ENCODE results near the gene NRXN3.

NRXN3 gene

GRCh38 chr14:79502136-79502750 is 1332.1 kb downstream of the NRXN3 start:
- intact Hi-C loops (cut with DNase I) = no loop called here
- no peak for DNase-seq

GRCh38 chr14:79502751-79503148 is 1332.6 kb downstream of the NRXN3 start:
- no peak for DNase-seq
- intact Hi-C loops (cut with DNase I) = no loop called here

- DNase-seq = no peak
- intact Hi-C loops (cut with DNase I) = no loop called here
Measured at GRCh38 chr14:79510659-79511058, 1340.5 kb downstream of the NRXN3 start.

GRCh38 chr14:79511146-79511545 is 1341.0 kb downstream of the NRXN3 start:
- DNase-seq = no peak
- intact Hi-C loops (cut with DNase I) = no loop called here

- intact Hi-C loops (cut with DNase I) = no loop called here
- no peak for DNase-seq
Measured at GRCh38 chr14:79513446-79513845, 1343.3 kb downstream of the NRXN3 start.

GRCh38 chr14:79514700-79515099 is 1344.5 kb downstream of the NRXN3 start:
- intact Hi-C loops (cut with DNase I) = no loop called here
- DNase-seq = no peak

GRCh38 chr14:79515158-79515557 is 1345.0 kb downstream of the NRXN3 start:
- DNase-seq = no peak
- intact Hi-C loops (cut with DNase I) = no loop called here

- intact Hi-C loops (cut with DNase I) = no loop called here
- no peak for DNase-seq
Measured at GRCh38 chr14:79516009-79516408, 1345.8 kb downstream of the NRXN3 start.

GRCh38 chr14:79525416-79525815 is 1355.2 kb downstream of the NRXN3 start:
- no peak for DNase-seq
- intact Hi-C loops (cut with DNase I) = no loop called here

GRCh38 chr14:79528828-79529416 is 1358.7 kb downstream of the NRXN3 start:
- no peak for DNase-seq
- intact Hi-C loops (cut with DNase I) = no loop called here

GRCh38 chr14:79530555-79530954 is 1360.4 kb downstream of the NRXN3 start:
- intact Hi-C loops (cut with DNase I) = no loop called here
- no peak for DNase-seq

- intact Hi-C loops (cut with DNase I) = no loop called here
- no peak for DNase-seq
Measured at GRCh38 chr14:79534703-79535353, 1364.7 kb downstream of the NRXN3 start.

GRCh38 chr14:79540394-79540793 is 1370.2 kb downstream of the NRXN3 start:
- intact Hi-C loops (cut with DNase I) = no loop called here
- no peak for DNase-seq

- intact Hi-C loops (cut with DNase I) = no loop called here
- DNase-seq = no peak
Measured at GRCh38 chr14:79542121-79542520, 1371.9 kb downstream of the NRXN3 start.

- intact Hi-C loops (cut with DNase I) = no loop called here
- DNase-seq = no peak
Measured at GRCh38 chr14:79543348-79543747, 1373.2 kb downstream of the NRXN3 start.

GRCh38 chr14:79543967-79544697 is 1374.0 kb downstream of the NRXN3 start:
- intact Hi-C loops (cut with DNase I) = no loop called here
- DNase-seq = no peak

- no peak for DNase-seq
- intact Hi-C loops (cut with DNase I) = no loop called here
Measured at GRCh38 chr14:79544698-79545070, 1374.5 kb downstream of the NRXN3 start.

- DNase-seq = no peak
- intact Hi-C loops (cut with DNase I) = no loop called here
Measured at GRCh38 chr14:79548836-79549235, 1378.7 kb downstream of the NRXN3 start.

GRCh38 chr14:79549515-79549914 is 1379.3 kb downstream of the NRXN3 start:
- intact Hi-C loops (cut with DNase I) = no loop called here
- DNase-seq = no peak

GRCh38 chr14:79551523-79551922 is 1381.3 kb downstream of the NRXN3 start:
- intact Hi-C loops (cut with DNase I) = no loop called here
- no peak for DNase-seq

Measured in head of caudate nucleus (tissue), 42 donors.